Stimulated activated CD8-positive, alpha-beta memory T cell treated with anti-CD3 and anti-CD28 coated beads, Interleukin-12 subunit alpha, Interleukin-12 subunit beta, amount 100 ng/mL, for 4 hours (primary cell): ENCODE measurements around the gene ZIC4.

Experiments used
- DNase-seq: peaks from one replicate; pipeline ENCODE4 v3.0.0-alpha.2; 2020; ENCODE audit warnings: low read depth

ZIC4 gene

DNA sequence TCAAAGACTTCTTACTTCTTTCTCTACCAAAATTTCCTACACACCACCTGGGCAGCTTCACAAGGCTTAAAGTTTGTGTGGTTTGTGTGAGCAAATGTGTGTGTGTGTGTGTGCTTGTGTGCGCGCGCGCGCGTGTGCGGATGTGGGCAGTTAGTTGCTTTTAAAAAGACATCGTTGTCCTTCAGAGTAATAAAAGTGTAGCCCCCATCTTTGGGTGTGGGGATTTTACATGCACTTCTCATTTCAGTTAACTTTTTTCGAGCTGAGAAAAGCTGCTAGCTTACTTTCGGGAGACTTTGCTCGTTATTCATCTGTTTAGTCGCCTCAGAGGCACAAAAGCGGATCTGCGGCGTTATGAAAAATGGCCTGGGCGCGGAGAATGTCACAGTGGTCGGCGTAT lies 36.0 kb downstream of the ZIC4 start:
- no peak for DNase-seq

GRCh38 chr3:147369661-147370123 lies 36.7 kb downstream of the ZIC4 start:
- DNase-seq: no peak

DNA sequence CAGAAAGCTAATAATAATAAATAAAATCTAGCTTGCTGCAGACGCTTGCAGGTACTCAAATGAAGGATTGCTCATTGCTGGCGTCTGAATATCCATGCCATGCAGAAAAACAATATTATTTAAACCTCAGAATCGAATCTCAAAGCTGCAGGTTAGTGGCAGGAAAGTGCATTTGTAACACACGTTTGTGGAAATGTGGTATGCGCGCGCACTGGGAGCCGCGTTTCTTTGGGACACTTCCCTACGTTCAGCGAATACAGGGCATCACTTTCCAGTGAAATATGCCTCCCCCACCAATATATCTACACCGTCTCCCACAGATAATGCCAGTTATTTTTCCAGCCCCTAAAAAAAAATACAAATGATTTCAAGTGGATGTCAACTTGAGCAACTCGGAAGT lies 37.1 kb downstream of the ZIC4 start:
- DNase-seq: no peak

GRCh38 chr3:147368561-147369221 lies 37.7 kb downstream of the ZIC4 start:
- DNase-seq: no peak

GRCh38 chr3:147368151-147368550 lies 38.2 kb downstream of the ZIC4 start:
- no peak for DNase-seq

GRCh38 chr3:147367676-147368075 lies 38.7 kb downstream of the ZIC4 start:
- no peak for DNase-seq

GRCh38 chr3:147365196-147366115 lies 40.9 kb downstream of the ZIC4 start:
- no peak for DNase-seq

DNA sequence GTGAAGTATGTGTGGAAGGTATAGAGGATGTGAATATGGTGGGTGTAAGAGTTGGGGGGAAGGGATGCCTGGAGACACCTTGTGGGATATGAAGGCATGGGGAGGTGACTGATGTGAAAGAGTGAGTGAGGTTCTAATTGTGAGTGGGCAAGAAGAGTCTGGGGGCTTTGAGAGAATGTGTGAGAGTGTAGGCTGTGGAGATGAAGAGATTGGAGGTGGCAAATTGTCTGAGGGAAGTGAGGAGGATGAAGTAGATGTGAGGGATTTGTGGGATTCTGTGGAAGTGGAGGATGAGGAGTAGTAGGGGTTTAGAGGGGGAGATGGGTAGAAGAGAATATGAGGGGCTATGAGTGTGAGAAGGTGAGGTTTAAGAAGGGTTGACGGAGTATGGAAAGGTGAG lies 41.6 kb downstream of the ZIC4 start:
- no peak for DNase-seq

DNA sequence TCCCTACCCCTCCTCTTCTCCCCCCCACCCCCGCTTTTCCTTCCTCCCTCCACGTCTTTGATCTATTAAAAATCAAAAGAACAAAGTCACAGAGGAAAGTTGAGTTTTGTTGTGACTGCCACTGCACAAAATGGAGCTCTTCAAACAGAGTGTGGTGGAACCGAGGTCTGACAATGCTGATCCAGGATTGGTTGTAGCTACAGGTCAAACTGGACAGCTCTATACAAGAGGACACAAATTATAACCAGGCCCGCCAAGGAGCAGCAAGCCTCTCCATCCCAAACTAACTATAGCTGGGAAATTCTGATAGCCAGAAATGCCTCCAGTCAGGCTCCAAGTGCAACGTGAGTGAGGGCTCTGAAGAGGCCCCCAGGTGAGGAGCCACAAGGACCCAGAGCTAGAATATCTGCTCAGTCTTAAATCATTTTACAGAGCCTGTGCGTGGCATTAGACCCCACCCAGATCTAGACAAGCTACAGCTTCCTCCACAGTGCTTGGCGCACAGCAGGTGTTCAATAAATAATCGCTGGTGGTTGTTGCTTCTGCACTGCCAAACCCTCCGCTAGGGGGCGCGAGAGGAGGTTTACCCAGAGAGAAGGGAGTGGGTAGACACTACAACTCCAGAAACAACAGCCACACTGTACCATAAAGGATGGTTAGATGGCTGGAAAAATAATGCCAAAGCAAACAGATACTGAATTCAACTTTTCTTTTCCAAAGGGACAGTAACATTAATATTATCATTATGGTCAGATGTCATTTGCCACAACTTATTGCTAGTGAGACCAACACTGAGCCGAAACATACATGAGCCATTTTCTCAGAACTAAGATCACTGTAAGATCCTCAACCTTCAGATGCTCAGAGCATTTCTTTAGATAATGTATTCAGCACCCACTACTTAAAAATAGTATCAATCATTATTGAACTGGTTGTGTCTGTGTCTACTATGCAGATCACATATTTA lies 44.6 kb downstream of the ZIC4 start:
- DNase-seq: no peak

DNA sequence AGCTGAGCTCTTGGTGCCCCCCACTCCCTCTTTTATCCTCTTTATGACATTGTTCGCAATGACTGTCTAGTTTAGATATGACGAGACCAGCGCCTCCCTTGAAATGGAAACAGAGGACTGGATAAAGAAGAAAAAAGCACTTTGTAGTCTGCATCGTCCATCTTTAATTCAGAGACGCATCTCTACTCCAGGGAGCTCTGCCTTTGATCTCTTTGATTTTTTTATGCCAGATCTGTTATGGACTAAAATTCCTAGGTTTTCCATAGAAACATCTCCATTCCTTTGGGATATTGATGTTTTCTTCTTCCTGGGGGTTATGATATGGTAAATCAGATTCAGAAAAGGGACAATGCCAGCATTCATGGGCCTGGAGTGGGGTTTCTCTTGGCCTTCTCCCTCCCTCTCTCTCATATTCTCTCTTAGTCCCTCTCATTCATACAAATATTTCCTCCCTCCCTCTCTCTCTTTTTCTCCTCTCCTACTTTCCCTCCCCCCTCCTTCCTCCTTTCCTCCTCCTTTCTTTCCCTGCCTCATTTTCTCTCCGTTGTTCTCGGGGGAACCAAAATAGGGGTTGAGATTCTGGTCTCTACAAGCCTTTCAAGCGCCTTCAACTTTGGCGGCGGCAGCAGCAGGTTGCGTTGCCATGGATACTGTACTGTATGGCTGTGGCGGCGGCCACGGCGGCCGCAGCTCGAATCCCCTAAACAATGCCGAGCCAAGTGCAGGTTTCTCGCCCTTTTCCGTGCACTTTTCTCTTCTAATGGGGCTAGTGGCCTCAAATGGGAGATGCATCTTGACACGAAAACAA lies 45.5 kb downstream of the ZIC4 start:
- DNase-seq: no peak

GRCh38 chr3:147360051-147360439 lies 46.3 kb downstream of the ZIC4 start:
- DNase-seq: no peak

DNA sequence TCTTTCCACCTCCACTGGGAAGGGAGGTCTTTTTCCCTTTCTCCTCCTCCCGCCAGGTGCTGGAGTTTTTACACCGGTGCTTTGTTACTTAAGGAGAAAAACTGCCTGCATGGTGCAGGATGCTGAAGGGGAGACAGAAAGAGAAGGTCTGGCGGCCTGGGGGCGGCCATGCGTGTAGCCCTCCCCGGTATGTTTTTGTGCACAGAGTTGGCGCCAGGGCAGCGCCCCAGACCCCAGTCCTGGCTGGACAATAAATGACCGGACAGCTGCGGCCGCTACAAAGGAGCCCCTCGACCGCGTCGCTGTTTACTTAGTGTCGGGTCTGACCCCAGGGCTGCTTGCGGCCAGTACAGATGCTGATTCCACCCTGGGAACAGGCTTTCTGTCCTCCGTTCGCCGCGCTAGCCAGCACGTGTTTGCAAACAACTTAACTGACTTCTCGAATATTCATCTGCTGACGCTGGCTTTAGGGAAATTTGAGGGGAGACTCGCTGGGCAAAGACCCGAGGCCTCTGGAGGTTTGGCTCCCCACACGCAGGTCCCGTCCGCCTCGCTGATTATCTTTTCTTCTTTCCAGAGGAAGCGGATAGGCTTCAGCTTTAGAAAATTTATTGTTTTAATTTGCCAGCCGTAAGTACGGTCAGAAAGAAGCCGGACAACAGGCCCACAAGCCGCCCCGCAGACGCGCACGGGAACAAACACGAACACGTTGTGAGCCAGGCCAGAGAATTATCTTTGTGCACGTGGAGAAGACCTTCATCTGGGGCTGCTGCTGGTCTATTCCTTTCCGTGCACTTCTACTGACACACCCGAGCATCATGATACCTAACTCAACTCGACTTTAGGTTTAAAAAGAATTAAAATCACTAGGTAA lies 46.9 kb downstream of the ZIC4 start:
- no peak for DNase-seq

DNA sequence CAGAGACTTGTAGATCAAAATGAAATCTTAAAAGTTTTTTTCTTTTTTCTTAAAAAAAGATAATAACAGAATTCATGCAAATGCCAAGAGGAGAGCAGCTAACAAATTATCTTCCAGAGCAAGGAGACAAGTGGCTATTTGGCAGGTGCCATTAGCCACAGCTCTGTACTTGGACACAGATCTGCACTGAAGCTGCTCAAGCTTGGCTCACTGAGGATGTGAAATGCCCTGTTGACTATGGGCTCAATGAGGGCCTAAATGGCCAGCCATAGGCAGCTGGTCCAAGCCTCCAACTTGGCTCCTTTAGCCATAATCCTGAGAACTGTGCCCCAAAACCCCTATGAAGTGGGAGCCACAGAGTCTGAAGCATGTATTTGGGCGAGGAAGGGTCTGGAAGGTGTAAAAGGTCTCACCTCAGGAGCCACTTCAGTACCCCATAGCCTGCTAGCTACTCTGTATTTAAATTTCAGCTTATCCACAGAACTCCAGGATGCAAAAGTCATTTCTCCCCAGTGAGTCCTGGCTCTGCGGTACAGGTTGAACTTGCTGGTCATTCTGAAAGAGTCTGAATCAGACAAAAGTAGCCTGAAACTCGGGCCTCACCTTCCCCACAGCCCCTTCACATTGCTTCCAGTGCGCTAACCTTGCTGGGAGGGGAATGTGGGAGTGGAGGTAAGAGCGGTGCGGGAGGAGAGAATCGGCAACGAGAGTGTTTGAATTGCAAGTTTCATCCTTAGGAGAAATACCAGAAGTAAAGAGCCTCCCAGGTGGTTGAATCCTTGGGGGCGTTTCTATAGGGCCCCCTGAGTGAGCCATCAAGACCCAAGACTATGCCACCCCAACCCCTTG lies 48.0 kb downstream of the ZIC4 start:
- no peak for DNase-seq

DNA sequence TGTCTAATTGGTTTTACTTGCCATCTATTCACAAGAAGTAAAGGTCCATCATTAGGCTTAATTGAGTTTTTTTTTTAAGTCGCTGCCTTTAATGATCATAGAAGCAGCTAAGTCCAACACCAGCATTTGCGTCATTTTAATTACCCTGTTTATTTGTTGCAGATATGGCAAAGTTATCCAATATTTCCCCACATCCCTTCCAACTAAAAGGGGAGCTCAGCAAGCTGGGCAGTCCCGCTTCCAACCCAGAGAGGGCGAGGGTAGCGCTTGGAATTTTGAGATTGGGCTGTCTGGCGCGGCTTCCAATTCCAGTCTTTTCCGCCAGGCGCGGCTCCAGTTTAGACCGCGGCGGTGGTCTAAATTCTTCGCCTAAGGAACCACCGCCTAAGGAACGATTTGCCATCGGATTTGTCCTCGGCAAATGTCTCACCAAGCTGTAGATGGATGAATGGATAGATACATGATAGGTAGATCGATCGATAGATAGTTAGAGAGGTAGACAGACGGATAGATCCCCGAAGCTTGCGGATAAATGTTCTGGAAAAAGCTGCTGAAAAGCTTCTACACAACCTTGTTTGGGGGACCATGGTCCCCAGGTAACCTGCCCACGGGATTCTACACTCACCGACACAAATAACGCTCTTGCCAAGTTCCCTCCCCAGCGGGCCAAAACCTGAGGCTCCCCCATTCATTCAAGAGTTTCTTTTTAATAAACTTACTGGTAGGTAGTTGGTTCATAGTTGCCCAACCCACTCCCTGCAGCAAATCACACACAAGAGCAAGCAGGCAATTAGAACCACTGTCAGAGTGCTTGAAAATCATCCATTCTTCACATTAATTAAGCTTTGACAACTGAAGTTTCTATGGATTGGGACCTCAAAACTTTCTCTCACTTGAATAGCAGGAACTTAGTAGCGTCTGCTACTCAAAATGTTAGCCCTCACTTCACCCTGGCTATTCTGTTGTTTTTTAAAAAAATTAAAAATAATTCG lies 49.1 kb downstream of the ZIC4 start:
- no peak for DNase-seq

- no peak for DNase-seq
Measured at GRCh38 chr3:147356145-147356908, 50.0 kb downstream of the ZIC4 start.

DNA sequence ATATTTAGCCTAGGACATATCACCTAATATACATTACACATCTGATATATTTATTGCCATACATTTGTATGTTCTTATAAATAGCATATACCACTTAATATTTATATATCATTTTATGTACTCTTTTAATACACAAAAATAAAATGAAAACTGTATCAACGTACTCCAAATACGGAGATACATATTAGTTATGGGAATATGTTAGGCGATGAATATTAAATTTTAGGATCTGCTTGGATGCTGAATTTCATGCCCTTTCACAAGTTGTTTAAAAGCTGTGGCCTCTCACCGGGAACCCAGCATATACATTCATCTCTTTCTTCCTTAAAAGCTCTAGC lies 50.6 kb downstream of the ZIC4 start:
- no peak for DNase-seq

- DNase-seq: no peak
Measured at GRCh38 chr3:147355084-147355752, 51.1 kb downstream of the ZIC4 start.
